Measurements from ENCODE around the gene USP5. TPM values are rescaled to one million over a fixed set of nuclear protein-coding genes. Genes with fewer than 3 reads are reported as not detected.

The USP5 gene
- total RNA-seq, 1 experiment from 2014 or later, result 107 TPM

GRCh38 chr12:6824901-6825381 lies 27.0 kb upstream of the USP5 start:
- Histone ChIP-seq H3K4me3 (ENCODE audit: low read length) (peak overlapping the region; percentile 51; the same call in 1 of the 2 replicates), H3K9me2 (replicated peaks; ENCODE audit: low read length) (no peaks in the 10 kb centered on the region), H4K20me1 (ENCODE audit: low read length) (no peaks in the 10 kb centered on the region), H3K9ac (ENCODE audit: low read length) (no peak overlapping the region), H3K27ac (ENCODE audit: low read length) (no peak overlapping the region), H3K36me3 (ENCODE audit: low read depth, low read length) (no peaks in the 10 kb centered on the region), H3K9me3 (ENCODE audit: low read length) (no peaks in the 10 kb centered on the region), H3K4me1 (ENCODE audit: insufficient read depth, low read length) (peaks cover 5% of the 10 kb centered on the region; the same call in 1 of the 2 replicates), H3K27me3 (ENCODE audit: low read length) (no peaks in the 10 kb centered on the region), H2AFZ (ENCODE audit: low read length) (peak overlapping the region; percentile 82; the same call in 1 of the 2 replicates), H3K79me2 (ENCODE audit: low read length) (no peaks in the 10 kb centered on the region), H3K4me2 (ENCODE audit: low read length) (peak overlapping the region; percentile 82), H3F3A (ENCODE audit: low read length, unreplicated experiment) (no peaks in the 10 kb centered on the region)
- DNase-seq, result peak; percentile 26
- ChIA-PET POLR2A (ENCODE audit: unreplicated experiment) (no interaction called here), CTCF (no interaction called here)
- no peak for TF ChIP-seq EZH2phosphoT487 (IDR thresholded peaks at IDR 0.05; ENCODE audit: borderline replicate concordance, low read length)
- no peak for TF ChIP-seq EZH2 (IDR thresholded peaks at IDR 0.05; ENCODE audit: low read length, unreplicated experiment)
- no peak for TF ChIP-seq CTCF (conservative IDR thresholded peaks at IDR 0.05; ENCODE audit: low read depth, low read length)
- intact Hi-C loops (cut with micrococcal nuclease), result loop anchor here (1.0 kb wide), 2 partner anchors 72 to 90 kb away; partner anchors contain the start of gene MLF2
- peak; percentile 47 for ATAC-seq
- no TSS peak for BruUV-seq (replicated peaks)

GRCh38 chr12:6825398-6826124 lies 26.4 kb upstream of the USP5 start:
- ChIA-PET POLR2A (ENCODE audit: unreplicated experiment) (no interaction called here), CTCF (no interaction called here)
- peaks cover 5% of the 10 kb centered on the region; the same call in 1 of the 2 replicates for H3K4me1 ChIP-seq (ENCODE audit: insufficient read depth, low read length)
- intact Hi-C loops (cut with micrococcal nuclease), result loop anchor here (1.0 kb wide), 2 partner anchors 72 to 90 kb away; partner anchors contain the start of gene MLF2
- H3K27me3 ChIP-seq (ENCODE audit: low read length), result no peaks in the 10 kb centered on the region
- H3K9ac ChIP-seq (ENCODE audit: low read length), result no peak overlapping the region
- H2AFZ ChIP-seq (ENCODE audit: low read length), result peak overlapping the region; percentile 82
- H3K4me2 ChIP-seq (ENCODE audit: low read length), result peak overlapping the region; percentile 82
- H3K4me3 ChIP-seq (ENCODE audit: low read length), result peak overlapping the region; percentile 51; the same call in 1 of the 2 replicates
- no peaks in the 10 kb centered on the region for H3K9me3 ChIP-seq (ENCODE audit: low read length)
- H4K20me1 ChIP-seq (ENCODE audit: low read length), result no peaks in the 10 kb centered on the region
- no peaks in the 10 kb centered on the region for H3F3A ChIP-seq (ENCODE audit: low read length, unreplicated experiment)
- H3K36me3 ChIP-seq (ENCODE audit: low read depth, low read length), result no peaks in the 10 kb centered on the region
- no peaks in the 10 kb centered on the region for H3K9me2 ChIP-seq (replicated peaks; ENCODE audit: low read length)
- H3K27ac ChIP-seq (ENCODE audit: low read length), result no peak overlapping the region
- DNase-seq (peak; percentile 84), ATAC-seq (peak; percentile 83)
- BruUV-seq (replicated peaks), result no TSS peak
- no peaks in the 10 kb centered on the region for H3K79me2 ChIP-seq (ENCODE audit: low read length)
- TF ChIP-seq CTCF (conservative IDR thresholded peaks at IDR 0.05; ENCODE audit: low read depth, low read length), result peak; percentile 79
- no peak for TF ChIP-seq EZH2 (IDR thresholded peaks at IDR 0.05; ENCODE audit: low read length, unreplicated experiment)
- TF ChIP-seq EZH2phosphoT487 (IDR thresholded peaks at IDR 0.05; ENCODE audit: borderline replicate concordance, low read length), result no peak

Measured in PC-3 (cell line).